GM10847 (cell line): ENCODE measurements around the gene WDPCP.

Experiments used
- POLR2A ChIP-seq: IDR thresholded peaks from 2 replicates; pipeline ENCODE4 v1.6.1; 2011; ENCODE audit not compliant: insufficient read length; ENCODE audit errors: extremely low read depth

WDPCP gene

GRCh38 chr2:63438181-63438580 is 150.1 kb downstream of the WDPCP start:
- no peak for TF ChIP-seq POLR2A

GRCh38 chr2:63436488-63436887 is 151.8 kb downstream of the WDPCP start:
- TF ChIP-seq POLR2A, result no peak

DNA sequence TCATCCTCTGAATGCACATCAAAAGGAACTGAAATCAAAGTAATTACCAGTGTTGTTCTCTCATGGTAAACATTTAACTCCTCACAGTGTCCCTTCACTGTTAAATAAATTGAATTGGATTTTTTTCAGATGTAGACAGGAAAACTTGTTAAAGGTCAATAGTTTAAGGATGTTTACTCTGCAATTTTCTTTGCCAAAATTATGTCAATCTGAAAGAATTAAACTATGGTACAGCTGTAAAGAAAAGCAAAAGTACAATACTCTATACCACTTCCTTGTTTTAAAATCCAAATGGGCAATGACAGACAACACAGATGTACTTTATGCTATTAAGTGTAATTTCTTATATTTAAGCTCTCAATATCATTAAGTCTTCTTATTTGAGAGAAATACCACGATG is 153.2 kb downstream of the WDPCP start:
- TF ChIP-seq POLR2A, result no peak

GRCh38 chr2:63434024-63435001 is 154.0 kb downstream of the WDPCP start:
- no peak for TF ChIP-seq POLR2A

- no peak for TF ChIP-seq POLR2A
Measured at GRCh38 chr2:63432373-63432772, 155.9 kb downstream of the WDPCP start.

DNA sequence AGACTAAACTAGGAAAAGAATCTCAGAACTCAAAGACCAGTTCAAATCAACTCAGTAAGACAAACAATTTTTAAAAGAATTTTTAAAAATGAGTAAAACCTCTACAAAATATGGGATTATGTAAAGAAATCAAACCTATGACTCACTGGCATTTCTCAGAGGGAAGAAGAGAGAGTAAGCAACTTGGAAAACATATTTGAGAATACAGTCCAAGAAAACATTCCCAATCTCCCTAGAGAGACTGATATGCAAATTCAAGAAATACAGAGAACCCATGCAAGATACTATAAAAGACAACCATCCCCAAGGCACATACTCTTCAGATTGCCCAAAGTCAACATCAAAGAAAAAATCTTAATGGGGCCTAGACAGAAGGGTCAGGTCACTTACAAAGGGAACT is 162.7 kb downstream of the WDPCP start:
- no peak for TF ChIP-seq POLR2A

GRCh38 chr2:63425079-63425416 is 163.2 kb downstream of the WDPCP start:
- no peak for TF ChIP-seq POLR2A

GRCh38 chr2:63424329-63425078 is 163.8 kb downstream of the WDPCP start:
- no peak for TF ChIP-seq POLR2A

GRCh38 chr2:63422556-63422955 is 165.7 kb downstream of the WDPCP start:
- TF ChIP-seq POLR2A, result no peak

DNA sequence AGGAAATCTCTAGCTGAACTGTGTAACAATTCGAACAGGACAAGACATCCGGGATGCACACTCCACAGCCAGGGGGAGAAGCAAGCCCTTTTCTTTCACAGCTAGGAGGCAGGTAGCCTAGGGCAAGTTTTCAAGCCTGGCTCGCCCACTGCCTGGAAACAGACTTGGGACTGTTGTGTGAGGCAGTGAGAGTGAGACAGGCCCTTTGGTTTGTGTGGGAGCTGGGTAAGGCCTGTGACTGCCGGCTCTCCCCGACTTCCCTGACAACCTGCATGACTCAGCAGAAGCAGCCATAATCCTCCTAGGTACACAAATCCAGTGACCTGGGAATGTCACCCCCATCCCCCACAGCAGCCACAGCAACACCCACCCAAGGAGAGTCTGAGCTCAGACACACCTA is 179.7 kb downstream of the WDPCP start:
- TF ChIP-seq POLR2A, result no peak

DNA sequence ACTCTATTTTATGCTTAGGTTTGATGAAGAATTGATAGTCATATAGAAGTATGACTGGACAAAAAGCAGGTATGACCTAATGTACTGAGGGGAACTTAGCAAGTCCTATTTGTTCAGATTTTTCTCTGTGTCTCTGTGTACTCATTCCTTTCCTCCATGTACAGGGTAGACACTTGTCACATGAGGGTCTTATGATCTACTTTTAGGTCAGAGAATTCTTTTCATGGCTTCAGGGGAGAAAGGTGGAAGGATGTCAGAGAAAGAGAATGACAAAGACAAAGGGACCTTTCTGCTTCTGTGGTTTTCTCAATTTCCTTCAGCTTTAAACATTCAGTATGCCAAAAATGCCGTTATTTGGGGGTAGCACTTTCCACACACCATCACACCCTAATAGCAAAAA is 181.6 kb downstream of the WDPCP start:
- no peak for TF ChIP-seq POLR2A

GRCh38 chr2:63403820-63404219 is 184.5 kb downstream of the WDPCP start:
- no peak for TF ChIP-seq POLR2A

GRCh38 chr2:63399156-63399555 is 189.1 kb downstream of the WDPCP start:
- no peak for TF ChIP-seq POLR2A

GRCh38 chr2:63379451-63379850 is 208.8 kb downstream of the WDPCP start:
- no peak for TF ChIP-seq POLR2A

GRCh38 chr2:63378589-63378988 is 209.7 kb downstream of the WDPCP start:
- no peak for TF ChIP-seq POLR2A

DNA sequence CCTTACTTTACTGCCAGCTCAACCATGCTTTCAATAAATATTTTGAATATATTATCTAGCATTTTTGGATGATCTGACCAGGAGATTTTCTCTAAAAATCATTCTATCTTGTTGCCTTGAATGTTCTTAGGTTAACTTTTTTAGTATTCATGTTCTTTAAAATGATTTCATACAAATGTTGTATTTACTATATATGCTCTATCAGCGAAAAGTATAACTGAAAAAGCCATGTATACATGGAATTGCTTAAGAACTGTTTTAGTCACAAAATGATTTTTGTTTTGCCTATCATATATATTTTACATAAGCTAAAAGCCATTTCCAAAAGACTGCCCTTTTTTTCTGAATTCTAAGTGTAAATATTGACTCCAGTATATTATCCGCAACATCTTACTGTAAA is 213.9 kb downstream of the WDPCP start:
- no peak for TF ChIP-seq POLR2A
